GM18867 (cell line): Measurements from ENCODE around the gene NXN.
"Not testable (repeated sequence)": the region's sequence is repeated elsewhere in the genome, so short reads cannot be mapped to it uniquely, and the experiment has no call there.

ENCODE experiments used
- ATAC-seq: cut with Tn5 transposase; IDR thresholded peaks from one replicate; pipeline ENCODE4 v1.9.1; 2021; ENCODE audit warnings: mild to moderate bottlenecking, moderate library complexity; ENCODE audit not compliant: unreplicated experiment

The NXN gene

DNA sequence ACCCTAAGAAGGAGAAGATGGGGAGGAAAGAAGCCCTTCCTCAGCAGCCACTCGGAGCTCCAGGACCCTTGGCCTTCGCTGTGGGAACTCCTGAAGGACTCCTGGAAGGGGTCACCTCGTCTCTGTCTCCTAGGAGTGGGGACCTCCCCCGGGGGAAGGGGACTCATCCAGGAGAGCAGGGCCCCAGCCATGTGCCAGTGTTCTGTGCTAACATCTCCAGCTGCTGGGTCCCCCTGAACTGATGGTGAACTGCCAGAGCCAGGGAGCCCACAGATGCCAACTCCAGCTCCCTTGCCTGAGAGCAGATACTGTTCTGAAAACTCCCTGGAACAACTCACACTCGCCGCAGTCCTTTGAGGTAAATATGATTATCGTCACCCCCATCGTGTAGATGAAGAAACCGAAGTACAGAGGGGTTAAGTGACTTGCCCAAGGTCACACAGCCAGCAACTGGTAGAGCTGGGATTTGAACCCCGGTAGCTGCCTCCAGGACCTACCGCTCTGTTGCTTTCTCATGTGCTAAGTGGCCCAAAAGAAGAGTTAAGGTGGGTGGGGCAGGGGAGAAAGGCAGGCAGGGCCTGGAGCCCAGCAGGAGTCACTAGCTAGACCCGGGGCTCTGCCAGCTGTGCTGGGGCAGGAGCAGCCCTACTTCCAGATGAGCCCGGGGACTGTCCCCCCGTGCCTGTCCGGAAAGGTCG is 27.9 kb upstream of the NXN start:
- ATAC-seq: no peak

DNA sequence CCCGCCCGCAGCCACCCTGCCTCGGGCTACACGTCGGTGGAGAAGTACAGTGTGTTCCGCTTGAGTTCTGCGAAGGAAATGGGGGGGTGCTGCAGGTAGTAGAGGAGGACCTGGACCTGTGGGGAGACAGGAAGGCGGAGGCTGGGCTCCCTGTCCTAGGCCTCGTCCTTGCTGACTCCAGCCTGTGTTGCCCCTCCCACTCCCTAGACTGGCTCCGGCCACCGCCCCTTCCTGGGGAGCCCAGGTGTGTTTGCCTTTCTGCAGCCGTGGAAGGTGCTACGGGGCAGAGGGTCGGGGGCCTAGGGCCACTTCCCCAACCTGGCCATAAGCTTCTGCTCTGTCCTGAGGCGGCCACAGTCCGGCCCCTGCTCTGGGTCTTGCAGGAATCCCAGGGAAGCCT is 26.5 kb upstream of the NXN start:
- no peak for ATAC-seq

GRCh38 chr17:1005361-1005946 is 25.9 kb upstream of the NXN start:
- no peak for ATAC-seq

DNA sequence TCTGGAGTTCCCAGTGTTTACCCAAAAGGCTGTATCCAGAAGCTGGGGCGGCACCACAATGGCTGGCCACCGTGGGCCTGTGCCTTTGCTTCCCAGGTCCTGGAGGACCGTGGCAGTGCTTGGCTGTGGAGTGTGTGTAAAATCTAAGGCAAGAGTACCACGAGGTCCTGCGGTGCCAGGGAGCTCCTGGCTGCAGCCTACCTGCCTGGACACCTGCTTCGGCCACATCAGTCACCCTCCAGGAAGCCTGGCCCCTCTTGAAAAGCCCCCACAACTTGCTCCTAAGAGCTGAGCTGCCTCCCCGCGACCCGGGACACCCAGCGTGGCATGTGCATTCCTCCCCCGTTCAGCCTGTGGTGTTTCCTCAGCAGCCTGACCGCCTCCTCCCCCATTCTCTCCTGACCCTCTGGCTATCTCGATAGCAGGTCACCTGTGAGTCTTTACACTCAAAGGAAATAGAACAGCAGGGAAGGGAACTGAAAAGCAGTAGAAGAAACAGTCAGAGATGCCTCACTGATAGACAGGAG is 25.3 kb upstream of the NXN start:
- no peak for ATAC-seq

DNA sequence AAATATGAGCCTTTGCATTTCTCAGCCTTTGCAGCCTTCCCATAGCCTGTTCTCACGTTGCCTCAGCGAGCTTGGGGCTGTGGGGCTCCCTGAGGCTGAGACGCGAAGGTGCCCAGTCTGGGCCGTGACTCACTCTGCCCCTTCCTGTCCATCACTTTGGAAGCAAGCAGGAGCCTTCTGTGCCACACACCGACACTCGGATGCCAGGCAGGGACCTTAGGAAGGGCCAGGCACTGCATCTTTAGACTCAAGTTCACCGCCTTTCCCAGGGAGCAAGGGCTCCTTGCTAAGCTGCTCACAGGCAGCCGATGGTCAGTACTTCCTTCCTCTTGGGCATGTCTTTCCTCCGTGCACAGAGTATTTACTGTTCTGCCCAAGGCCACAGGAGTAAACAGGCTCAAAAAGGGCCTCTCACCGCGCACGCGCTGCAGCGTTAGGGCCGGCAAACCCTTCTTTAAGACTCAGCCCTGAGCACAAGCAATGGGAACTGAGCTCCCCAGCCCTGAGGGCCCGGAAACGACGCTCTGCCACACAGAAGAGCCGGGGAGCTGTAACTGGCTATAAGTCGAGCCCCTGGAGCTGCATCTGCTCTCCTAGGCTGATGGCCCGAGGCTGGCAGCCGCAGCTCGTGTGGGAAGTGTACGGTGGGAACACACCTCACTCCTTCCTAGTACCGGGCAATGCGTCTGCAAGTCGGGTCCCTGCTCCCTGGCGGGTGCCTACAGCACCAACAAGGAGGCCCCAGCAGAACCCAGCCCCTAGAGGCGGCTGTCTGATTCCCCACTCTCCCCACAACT is 24.6 kb upstream of the NXN start:
- no peak for ATAC-seq

- no peak for ATAC-seq
Observed at GRCh38 chr17:1003633-1003971, 24.0 kb upstream of the NXN start.

- ATAC-seq: no peak
Observed at GRCh38 chr17:1002771-1003555, 23.4 kb upstream of the NXN start.

DNA sequence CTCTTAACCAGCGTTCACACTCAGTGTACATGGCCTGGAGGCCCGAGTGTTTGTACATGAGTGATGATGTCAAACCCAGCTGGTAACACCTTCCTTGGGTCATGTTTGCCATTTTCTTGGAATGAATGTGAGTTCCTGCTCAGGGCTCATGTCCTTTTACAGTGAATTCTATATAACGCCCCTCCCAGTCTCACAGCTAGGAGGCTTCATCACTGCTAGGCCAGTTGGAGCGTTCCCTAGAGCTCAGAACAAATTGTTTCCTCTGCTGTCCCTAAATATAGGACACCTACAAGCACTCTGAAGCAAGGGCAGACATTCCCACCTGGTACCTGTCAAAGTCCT is 22.8 kb upstream of the NXN start:
- ATAC-seq: no peak

DNA sequence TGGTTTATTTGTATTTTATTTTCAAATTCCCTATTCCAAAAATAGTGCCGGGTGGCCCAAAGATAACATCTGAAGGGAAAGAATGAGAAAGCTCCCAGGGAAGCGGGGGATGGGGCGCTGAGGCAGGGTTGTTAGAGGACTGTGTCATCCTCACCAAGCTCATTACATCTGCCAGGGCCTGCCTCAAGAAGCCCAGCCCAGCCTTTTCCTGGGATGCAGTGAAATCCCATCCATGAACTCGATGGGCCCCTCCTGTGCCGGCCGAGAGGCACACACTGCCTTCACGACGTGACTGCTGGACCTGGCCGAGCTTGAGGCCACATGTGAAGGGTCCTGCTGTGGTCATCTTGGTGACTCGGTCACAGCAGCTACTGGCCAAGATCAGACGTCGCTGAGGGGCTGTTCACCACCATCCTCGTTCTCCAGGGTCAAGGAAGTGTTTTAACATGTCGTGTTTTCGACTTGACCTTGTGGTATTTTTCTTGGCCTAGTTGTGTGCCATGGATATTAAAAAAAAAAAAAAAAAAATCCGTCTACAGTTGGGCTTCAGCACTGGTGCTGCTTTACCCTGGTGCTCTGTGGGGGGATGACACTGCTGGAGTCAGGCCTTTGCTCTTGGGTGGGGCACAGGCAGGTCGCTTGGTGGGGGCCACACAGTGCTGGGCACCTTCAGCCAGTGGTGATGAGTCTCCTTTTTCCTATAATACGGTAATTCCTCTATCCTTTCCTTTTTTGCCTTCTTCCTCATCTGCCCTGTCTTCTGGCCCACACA is 22.2 kb upstream of the NXN start:
- no peak for ATAC-seq

DNA sequence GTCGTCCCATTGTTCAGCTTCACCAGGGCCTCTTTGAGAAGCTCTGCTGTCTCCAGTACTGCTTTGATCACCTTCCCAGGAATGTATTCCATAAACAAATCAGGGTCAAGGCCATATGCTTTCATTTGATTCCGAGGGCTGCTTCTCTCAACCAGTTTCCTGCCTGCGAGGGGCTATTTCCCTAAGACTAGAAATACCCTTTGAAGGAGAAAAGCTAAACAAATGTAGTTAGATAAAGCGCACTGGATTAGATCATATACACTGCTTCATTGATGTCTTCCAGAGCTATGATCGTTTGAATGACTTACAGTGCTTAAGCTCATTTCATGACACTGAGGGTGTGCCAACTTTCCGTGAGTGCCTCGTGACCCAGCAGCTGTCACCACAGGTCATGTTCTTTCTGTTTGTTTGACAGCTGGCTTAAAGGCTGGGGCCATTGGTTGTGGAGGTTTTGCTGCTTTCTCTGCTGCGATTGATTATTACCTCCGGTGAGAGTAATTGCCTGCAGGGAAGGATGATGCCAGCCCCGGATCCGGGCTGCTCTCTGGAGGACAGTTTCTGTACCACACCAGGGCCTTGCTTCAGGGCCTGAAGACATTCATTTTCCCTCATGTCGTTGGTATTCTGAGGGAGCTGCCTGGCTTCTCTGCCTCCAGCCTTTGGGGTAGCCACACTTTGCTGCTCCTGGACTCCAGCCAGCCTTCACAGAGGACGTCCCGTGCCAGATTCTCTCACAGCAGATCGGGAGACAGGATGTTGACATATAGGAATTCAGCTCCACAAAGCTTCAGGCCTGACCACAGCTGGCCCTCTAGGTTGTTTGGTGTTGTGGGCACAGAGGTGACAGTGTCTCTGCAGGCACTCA is 21.3 kb upstream of the NXN start:
- no peak for ATAC-seq

GRCh38 chr17:998111-998510 is 18.5 kb upstream of the NXN start:
- ATAC-seq: no peak

GRCh38 chr17:996554-997344 is 17.2 kb upstream of the NXN start, which contains the start of gene TIMM22:
Gene TIMM22, plus strand, starts transcription at chr17:997129. Its CDS starts 14 bp downstream, at chr17:997143.
- ATAC-seq: peak; percentile 89

- ATAC-seq: not testable (repeated sequence)
Observed at GRCh38 chr17:995324-995723, 15.7 kb upstream of the NXN start.

DNA sequence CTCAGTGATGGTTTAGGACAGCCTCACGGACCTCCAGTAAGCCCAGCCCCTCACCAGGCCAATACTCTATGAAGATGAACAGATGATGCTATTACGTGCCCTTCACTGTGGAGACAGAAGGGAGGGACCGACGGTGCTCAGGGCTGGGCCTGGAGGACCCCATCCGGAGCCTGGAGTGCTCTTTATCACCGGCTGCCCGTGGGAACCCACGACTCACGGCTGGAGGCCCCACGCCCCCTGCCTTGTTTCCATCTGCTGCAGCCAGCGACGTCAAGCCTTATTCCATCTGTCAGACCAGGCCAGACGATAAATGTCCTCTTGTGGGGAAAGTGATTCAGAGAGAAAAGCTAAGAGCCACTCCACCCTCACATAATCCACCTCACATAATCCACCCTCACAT is 13.4 kb upstream of the NXN start:
- no peak for ATAC-seq

- ATAC-seq: no peak
Observed at GRCh38 chr17:988561-988960, 9.0 kb upstream of the NXN start.

DNA sequence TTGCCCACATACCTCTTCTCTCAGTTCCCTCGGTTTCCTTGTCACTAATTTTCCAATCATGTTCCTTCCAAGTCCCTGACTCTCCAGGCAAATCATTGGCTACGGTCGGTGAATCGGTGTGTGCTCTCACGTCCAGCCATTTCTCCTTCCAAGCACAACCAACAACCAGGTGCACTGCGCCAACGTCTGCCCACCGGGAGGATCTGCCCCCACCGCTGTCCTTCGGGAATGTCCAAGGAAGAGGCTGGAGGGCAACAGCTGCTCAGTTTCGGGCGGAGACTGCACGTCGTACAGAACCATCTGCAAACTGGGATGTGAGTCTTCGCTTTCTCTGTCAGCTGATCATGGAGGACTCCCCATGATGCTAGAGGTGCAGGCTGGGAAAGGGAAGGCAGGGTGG is 8.4 kb upstream of the NXN start:
- no peak for ATAC-seq

DNA sequence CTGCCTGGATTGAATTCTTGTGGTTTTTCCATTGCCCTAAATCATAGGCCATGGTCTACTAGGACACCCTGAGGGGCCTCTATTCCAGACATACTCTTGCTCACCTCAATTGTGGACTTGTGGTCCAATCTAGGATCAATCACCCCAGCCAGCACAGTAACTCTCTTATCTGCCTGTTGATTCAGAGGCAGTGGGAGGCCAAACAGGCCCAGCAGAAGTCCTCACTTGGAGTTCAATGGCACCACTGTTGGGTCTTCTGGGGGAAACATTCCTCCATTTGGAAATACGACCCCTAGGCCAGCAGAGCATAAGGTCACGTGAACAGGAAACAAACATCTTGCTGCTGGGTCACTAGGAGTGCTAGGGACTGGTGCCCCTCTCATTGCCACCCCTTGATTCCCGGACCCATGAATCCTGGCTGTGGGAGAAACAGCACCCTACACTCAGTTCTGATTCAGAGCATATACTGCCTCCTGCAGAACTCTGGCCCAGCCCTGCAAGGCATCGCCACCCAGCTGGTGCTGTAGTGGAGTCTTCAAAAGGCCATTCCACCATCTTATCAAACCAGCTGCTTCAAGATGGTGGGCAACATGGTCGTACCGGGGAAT is 6.8 kb upstream of the NXN start:
- ATAC-seq: no peak

GRCh38 chr17:983921-984320 is 4.3 kb upstream of the NXN start:
- ATAC-seq: no peak
